Measurements from ENCODE around the gene ADARB2.

Gene ADARB2

DNA sequence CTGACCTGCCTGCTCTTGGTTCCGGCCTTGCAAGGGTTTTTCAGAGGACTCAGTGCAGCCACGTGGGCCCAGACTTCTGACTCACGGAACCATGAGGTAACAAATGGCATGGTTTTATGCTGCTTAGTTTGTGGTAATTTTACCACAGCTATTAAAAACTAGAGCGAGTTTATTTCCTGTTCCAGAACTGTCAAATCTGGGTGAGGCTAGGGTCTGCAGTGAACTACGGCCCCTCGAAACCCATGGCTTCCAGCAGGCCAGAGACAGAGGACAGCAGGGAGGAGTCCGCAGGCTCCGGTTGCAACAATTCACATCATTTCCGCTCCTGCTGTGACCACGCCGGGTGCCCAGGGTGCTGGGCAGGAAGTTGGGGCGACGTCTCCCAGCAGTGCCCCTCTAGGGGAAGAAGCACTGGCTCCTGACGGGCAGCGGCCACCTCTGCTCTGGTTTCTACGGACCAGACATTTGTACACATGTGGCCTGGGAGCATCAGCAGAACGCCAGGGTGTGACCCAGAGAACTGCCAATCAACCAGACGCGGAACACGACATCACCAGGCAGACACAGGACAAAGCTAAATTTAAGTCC lies 74.8 kb downstream of the ADARB2 start:
- no peak for DNase-seq (ENCODE audit: low read depth)

DNA sequence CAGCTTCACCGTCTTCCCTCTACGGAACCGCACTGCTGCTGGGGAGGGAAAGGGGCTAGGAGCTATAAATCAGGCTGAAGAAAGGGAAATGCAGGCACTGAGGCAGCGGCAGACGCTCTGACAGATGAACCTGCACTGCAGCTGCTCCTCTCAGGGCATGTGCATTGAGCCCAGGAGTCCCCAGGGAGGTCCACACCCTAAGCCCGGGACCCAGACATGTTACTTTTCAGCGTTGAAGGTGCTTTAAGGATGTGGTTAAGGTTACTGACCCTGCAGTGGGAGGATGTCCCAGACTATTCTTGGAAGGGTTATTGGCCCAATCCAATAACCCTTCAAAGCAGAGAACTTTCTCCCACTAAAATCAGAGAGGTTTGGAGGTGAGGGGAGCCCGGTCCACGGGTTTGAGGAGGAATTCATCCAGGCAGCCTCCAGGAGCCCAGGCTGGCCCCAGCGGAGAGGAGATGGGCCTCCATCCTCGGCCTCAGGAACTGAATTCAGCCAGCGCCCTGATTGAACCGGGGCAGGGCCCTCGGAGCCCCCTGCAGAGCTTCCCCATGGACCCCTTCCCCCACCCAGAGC lies 75.4 kb downstream of the ADARB2 start:
- DNase-seq (ENCODE audit: low read depth) = no peak

DNA sequence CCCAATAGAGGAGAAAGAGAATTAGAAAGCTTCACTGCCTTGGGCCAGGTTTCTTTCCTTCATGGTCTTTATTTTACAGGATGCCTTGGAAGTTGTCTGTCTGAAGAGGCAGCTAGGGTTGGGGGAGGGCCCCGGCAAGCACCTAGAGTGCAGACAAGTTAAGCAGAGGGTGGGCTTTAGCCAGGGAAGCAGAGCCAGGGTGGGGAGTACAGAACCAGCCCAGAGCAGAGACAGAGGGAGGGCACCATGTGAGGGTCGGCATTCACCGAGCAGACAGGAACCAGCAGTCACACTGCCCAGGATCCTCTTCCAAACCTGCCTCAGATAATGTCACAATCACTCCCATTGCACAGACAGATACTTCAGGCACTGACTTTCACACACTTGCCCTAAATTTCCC lies 75.9 kb downstream of the ADARB2 start:
- no peak for DNase-seq (ENCODE audit: low read depth)

DNA sequence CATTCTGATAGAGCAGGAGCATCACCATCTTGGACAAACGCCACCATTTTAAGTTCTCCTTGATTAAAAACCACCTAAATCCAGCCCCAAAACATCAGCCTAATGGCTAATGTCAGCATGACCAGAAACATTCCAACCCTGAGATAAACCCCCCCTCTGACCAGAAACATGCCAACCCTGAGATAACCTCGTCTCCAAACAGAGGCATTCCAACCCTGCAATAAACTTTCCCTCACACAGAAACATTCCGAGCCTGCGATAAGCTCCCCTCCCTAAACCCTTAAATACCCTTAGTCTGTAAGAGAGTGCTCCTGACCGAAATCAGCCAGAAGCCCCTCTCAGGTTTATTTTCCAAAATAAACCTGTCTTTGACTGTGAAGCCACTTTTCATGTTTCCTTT lies 76.5 kb downstream of the ADARB2 start:
- DNase-seq (ENCODE audit: low read depth) = no peak

DNA sequence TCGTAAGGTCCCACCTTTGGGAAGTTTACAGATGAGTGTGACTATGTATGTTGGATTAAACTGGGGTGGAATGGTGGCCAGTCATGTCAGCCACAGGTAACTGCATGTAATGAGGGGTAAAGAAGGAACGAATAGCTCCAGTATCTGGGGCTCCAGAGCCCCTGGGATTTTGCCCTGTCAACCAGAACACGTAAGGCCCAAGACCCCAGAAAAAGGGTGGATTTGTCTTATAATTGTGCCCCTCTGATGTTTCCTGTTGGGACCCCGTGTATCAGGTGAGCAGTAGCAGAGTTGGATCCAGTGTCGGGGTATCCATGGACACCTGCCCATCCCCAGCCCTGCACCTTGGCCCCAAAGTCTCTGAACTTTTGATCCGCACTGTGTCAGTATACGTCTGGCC lies 76.9 kb downstream of the ADARB2 start:
- DNase-seq (ENCODE audit: low read depth) = no peak

DNA sequence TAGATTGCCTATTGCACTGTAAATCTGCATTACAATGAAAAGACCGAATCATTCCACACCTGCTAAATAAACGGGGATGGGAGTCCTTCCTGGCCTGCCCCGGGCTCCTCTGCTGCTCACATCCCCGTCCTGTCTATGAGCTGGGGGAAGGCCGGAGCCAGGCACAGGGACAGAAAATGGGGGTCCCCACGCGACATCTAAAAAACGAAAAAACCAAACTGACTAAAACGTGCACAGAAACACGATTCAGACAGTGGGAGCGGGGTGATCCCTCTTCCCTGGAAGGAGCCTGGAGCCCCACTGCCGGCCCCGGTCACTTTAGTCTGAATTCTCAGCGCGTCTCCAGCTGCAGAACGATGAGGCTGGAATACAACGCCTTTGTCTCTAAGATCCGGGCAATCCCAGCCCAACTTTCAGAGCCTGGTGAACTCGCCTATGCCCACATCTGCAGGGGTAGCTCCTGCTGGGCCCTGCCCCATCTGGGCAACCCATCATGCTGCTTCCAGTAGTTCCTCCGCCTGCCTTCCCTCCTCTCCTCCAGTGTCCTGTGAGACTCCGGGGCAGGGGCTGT lies 78.0 kb downstream of the ADARB2 start:
- no peak for DNase-seq (ENCODE audit: low read depth)

DNA sequence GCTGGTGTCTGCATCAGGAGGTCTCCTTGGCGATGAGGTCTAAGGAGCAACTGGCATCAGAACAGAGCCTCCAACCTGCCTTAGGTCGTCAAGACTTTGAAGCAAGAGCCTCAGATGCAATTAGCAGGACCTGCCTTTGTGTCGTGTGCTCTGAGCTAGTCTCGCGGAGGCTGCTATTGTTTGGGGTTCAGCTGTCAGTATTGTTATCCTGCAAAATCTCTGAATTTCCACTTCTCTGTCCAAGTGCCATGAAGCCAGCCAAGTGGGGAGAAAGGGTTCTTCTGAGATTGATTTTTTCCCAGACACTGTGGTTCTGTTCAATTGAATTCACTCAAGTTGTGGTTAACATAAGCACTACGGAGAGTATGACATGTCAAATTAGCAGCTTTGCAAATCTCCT lies 78.7 kb downstream of the ADARB2 start:
- DNase-seq (ENCODE audit: low read depth) = no peak

DNA sequence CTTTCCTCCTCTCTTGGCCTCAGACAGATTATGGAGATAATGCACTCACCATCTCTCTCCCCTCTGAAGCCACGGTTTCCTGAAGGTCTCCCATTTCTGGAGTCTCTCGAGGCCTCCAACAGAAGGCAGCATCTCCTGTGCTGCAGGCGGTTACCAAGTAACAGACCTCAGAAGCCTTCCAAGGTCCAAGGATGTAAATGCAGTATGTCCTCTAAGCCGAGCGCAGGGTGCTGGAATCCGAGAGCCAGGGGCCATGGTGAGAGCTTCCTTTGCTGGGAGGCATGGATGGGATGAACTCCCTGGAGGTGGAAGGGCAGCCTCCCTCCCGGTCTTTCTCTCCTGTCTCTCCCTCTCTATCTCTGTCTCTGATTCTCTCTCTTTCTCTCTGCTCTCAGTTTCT lies 79.8 kb downstream of the ADARB2 start:
- no peak for DNase-seq (ENCODE audit: low read depth)

DNA sequence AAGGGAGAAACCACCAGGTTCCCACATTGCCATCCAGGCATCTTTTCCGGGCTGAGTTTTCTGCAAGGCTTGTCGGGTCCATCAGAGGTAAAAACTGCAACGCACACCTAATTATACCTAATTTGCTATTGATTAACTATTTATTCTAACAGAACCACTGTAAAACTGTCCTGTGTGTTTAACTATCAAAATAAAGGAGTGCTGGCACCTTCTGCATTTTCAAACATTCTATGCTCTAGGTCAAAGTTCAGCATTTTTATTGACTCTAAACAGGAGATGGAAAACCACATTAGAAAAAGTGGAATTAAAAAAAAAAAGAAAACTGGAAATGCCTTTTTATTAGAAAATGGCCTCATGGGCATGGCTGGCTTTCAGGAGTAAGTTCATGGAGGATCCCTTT lies 82.0 kb downstream of the ADARB2 start:
- no peak for DNase-seq (ENCODE audit: low read depth)

GRCh38 chr10:1654811-1655356 lies 82.4 kb downstream of the ADARB2 start:
- no peak for DNase-seq (ENCODE audit: low read depth)

- DNase-seq (ENCODE audit: low read depth) = no peak
Observed at GRCh38 chr10:1654247-1654646, 83.1 kb downstream of the ADARB2 start.

DNA sequence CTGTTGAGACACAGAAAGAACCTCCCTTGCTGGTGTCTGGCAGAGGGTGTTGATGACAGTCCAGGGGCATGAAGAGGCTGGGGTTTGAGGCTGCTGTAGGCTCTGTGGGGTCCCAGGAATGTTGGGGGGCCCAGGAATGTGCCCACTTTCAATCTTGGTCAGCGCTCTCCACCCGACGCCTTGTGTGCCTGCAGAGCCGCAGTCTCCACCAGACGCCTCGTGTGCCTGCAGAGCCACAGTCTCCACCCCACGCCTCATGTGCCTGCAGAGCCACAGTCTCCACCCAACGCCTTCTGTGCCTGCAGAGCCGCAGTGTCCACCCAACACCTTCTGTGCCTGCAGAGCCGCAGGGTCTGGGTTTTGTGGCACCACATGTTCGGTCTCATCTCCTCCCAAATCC lies 84.0 kb downstream of the ADARB2 start:
- no peak for DNase-seq (ENCODE audit: low read depth)

DNA sequence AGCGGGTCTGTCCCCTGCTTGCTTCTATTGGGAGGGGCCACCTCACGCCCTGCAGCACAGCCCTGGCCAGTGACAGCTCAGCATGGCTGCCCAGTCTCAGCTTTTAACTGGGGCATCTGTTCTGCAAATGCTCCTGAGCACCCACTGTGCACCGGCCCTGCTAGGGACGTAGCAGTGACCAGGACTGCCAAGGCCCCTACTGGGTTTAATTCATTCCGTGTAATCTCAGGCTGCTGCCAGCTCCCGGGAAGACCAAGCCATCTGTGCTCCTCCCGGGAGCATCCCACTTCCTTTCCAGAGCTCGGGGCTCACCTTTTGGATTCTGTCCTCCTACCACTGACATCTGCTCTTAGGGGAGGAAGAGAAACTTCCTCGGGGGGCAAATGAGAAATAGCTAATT lies 85.2 kb downstream of the ADARB2 start:
- DNase-seq (ENCODE audit: low read depth) = no peak

- no peak for DNase-seq (ENCODE audit: low read depth)
Observed at GRCh38 chr10:1651270-1651966, 85.9 kb downstream of the ADARB2 start.

- DNase-seq (ENCODE audit: low read depth) = no peak
Observed at GRCh38 chr10:1650542-1651269, 86.6 kb downstream of the ADARB2 start.

DNA sequence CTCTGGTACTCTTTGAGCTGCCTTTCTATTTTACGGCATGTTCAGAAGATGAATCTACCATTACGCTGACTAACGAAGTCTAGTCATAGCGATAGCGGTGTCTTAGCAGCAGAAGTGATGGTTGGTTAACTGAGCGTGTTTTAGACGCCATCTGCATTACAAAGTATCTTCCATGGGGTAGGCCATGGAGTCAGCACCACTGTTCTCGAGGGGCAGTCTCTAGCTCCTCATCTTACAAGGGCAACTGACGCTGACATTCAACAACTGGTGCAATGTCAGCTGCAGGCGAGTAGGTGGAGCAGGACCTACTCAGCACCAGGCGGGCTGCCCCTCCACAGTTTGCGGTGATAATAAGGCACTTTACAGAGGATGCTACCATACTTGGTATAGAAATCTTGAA lies 88.7 kb downstream of the ADARB2 start:
- no peak for DNase-seq (ENCODE audit: low read depth)

DNA sequence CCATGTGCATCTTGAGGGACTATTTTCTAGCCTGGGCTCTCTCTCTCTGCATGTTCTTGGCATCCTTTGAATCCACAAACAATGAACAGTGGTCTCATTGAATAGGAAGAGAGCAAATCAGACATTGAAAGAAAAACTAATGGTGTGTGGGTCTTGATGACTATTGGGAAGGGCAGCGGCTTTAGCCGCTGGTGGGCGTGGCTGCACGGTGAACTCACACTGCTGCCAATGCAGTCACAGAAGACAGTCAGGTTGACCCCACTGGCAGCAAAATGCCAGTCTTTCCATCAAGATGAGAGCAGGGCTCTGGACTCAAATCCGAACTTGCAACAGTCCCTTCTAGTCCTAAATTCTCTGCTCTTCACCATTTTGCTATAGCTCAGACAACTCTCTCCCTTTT lies 91.0 kb downstream of the ADARB2 start:
- no peak for DNase-seq (ENCODE audit: low read depth)

- no peak for DNase-seq (ENCODE audit: low read depth)
Observed at GRCh38 chr10:1645896-1646295, 91.4 kb downstream of the ADARB2 start.

- no peak for DNase-seq (ENCODE audit: low read depth)
Observed at GRCh38 chr10:1644191-1644711, 93.1 kb downstream of the ADARB2 start.

GRCh38 chr10:1643908-1644179 lies 93.5 kb downstream of the ADARB2 start:
- DNase-seq (ENCODE audit: low read depth) = no peak

DNA sequence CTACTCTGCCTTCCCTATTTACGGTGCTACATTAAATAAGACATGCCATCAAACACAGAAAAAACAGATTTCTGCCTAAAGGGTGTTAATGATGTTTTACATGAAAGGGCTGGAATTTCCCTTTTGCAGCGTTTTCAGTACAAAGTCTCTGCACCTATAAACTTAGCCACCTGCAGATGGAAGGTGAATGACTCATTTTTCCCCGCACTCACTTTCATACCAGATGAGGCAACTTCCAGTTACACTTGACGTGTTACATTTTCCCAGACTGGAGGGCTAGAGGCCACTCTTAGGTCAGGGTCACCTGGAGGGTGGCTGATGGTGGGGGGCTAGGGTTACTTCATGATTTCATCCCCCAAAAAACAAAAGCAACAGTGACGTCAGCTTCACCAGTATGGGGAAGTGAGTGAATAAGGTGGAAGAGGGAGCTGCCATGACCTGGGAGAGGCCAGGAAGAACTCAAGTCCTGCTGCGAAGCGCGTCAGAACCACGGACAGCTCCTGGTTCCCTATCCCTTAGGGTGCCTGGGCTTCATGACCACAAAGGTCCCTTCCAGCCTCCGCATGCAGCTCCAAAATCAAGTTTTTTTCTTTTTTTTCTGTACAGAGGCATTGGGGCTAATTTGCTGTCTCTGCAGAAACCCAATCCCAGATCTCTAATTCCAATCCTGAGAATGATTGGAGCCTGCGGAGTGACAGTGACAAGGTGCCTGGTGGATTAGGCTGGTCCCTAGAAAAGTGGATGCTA lies 94.0 kb downstream of the ADARB2 start:
- no peak for DNase-seq (ENCODE audit: low read depth)
